Fibroblast of pulmonary artery (primary cell): Measurements from ENCODE around the gene PCDHGA1.

Source experiments
- DNase-seq: peaks from one replicate; pipeline ENCODE4 v3.0.0-alpha.2; 2010; ENCODE audit warnings: low read depth
- H3K4me3 ChIP-seq: replicated peaks from 2 replicates; pipeline ENCODE4 v1.5.1; 2011; ENCODE audit warnings: low read depth, mild to moderate bottlenecking, control low read depth, low read length, moderate library complexity
- CTCF ChIP-seq: IDR thresholded peaks from 2 replicates; pipeline ENCODE4 v1.5.1; 2011; ENCODE audit warnings: mild to moderate bottlenecking, control low read depth, low read length, inconsistent platforms; ENCODE audit errors: missing control alignments

The PCDHGA1 gene

GRCh38 chr5:141496038-141496437 is 165.7 kb downstream of the PCDHGA1 start:
- no peak for TF ChIP-seq CTCF
- no peak overlapping the region for H3K4me3 ChIP-seq
- DNase-seq: no peak

GRCh38 chr5:141501761-141502160 is 171.4 kb downstream of the PCDHGA1 start:
- DNase-seq: no peak
- no peak overlapping the region for H3K4me3 ChIP-seq
- TF ChIP-seq CTCF: no peak

- no peak for TF ChIP-seq CTCF
- no peak for DNase-seq
- no peak overlapping the region for H3K4me3 ChIP-seq
These were observed 173.4 kb downstream of the PCDHGA1 start for GRCh38 chr5:141503681-141504080.

GRCh38 chr5:141504216-141504615 is 173.9 kb downstream of the PCDHGA1 start:
- no peak for DNase-seq
- no peak overlapping the region for H3K4me3 ChIP-seq
- TF ChIP-seq CTCF: no peak

GRCh38 chr5:141506381-141507155 is 176.3 kb downstream of the PCDHGA1 start:
- no peak overlapping the region for H3K4me3 ChIP-seq
- no peak for TF ChIP-seq CTCF
- DNase-seq: no peak

GRCh38 chr5:141507387-141508091 is 177.2 kb downstream of the PCDHGA1 start:
- TF ChIP-seq CTCF: no peak
- peak overlapping the region; percentile 44 for H3K4me3 ChIP-seq
- peak; percentile 79 for DNase-seq

GRCh38 chr5:141508440-141508797 is 178.1 kb downstream of the PCDHGA1 start:
- H3K4me3 ChIP-seq: peak overlapping the region; percentile 44
- peak; percentile 49 for DNase-seq
- TF ChIP-seq CTCF: no peak
